HG03457 (cell line): ENCODE data around the gene SLC24A4.

Experiments used
- ATAC-seq: cut with Tn5 transposase; IDR thresholded peaks from one replicate; pipeline ENCODE4 v1.9.1; 2021; ENCODE audit warnings: moderate number of reproducible peaks; ENCODE audit not compliant: unreplicated experiment

Gene SLC24A4

DNA sequence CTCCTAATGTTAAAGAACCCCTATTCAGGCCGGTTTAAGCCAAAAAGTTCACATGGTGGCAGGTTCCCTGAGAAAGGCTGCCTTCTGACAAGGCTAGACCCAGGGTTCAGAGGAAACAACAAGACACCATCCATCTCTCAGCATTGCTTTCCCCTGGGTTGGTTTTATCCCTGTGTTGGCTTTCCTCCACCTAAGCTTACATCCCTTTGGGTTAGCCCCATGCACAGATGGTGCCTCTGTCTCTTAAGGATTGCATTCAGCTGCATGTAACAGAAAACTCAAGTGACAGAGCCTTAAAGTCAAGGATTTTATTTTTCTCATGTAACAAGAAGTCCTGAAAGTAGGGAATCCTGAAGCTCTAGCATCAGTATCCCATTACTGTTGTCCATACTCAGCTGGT lies 147.8 kb downstream of the SLC24A4 start:
- ATAC-seq, result no peak

DNA sequence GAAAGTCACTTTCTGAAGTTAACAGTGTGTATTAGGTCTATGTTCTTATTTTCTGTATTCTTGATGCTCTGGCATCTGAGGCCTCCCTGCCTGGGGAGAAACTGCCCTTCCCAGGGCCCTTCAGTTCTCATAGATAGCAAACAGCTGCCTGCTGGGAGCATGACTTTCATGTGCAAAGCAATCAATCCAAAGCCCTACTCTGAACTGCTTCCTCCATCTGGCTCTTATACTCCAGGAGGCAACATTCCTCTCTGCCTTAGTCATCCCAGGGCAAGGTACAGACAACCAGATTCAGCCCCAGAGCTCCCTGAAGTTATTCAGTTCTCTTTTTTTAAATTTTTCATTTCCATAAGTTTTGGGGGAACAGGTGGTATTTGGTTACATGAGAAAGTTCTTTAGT lies 149.0 kb downstream of the SLC24A4 start:
- no peak for ATAC-seq

DNA sequence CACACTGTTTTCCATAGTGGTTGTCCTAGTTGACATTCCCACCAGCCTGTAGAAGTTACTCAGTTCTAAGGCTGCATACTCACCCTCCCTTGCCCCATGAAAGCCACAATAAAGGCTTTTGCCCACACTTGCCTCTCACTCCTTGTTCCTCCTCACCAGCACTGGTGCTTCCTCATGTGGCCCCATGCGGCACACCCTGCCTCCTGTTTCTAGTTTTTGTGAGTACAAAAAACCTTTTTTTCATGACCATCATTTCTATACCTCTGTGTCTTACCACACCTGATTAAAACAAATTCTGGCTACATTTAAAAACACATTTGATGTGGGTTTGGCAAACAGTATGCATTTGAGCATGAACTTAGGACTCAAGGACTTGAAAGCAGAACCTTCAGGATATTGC lies 149.9 kb downstream of the SLC24A4 start:
- ATAC-seq, result no peak

DNA sequence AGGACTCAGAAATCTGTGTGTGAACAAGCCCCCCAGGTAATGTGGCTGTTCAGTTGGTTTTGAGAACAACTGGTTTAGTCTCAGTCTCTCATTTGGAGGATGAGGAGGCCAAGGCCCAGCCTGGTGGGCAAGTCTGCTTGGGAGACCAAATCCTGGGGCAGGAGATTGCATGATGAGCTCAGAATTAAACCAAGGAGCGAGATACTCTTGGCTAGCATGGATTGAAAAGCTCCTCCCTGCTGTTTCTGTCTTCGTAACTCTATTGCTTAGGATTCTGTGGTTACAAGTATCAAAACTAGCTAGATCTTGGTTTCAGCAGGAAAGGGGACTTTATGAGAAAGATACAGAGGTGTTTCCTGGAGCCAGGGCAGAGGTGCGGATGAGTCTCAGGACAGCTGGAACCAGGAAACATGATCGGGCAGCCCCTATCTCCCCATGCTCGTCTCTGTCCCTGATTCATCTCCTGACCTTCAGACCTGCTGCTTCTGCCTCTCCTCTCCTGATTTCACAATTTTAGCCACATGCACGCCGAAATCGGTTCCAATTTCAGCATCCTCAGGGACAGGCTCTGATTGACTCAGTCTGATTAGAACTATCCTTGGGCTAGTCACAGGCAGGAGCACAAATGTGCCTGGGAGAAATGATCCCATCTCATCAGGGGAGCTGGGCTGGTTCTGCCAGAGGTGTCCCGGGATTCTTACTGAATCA lies 150.4 kb downstream of the SLC24A4 start:
- ATAC-seq, result no peak

DNA sequence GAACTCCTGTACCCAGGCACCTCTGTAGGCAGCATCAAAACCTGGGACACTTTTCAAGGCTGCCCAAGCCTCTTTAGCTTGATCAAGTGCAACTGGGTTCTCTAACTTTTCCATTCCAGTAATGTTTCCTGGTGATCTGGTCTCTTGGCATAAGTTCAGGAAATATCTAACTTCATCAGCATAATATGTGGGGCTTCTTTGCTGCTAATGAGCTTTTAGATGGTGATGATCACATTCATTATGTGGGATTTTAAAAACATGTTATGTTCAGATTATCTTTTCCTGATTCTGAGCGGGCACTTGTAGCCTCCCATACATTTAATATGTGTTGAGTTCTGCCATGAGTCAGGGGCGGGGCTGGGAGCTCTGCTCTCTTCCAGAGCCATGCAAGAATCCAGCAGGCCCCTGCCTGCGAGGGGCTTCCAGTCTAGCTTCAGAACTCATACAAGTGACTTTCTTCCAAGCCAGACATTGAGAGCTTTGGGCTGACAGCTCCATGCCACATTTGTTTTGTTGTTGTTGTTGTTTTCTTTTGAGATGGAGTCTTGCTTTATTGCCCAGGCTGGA lies 151.1 kb downstream of the SLC24A4 start:
- no peak for ATAC-seq

DNA sequence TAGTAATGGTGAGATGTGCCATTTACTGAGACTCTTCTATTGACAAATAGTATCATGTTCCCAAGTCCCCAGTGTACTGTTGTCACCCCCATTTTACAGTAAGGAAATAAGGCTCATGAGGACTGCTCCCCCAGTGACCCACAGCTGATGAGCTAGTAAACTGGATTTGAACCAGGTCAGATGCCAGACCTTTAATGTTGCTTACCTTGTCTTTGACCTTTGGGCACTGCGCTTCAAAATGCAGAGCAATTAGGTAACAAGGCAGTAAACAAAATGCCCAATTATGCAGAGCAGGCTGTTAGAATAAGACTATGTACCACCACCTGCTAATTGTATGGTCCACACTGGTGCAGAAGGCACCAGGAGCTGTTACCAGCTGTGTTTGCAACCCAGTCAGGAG lies 152.1 kb downstream of the SLC24A4 start:
- ATAC-seq, result no peak

DNA sequence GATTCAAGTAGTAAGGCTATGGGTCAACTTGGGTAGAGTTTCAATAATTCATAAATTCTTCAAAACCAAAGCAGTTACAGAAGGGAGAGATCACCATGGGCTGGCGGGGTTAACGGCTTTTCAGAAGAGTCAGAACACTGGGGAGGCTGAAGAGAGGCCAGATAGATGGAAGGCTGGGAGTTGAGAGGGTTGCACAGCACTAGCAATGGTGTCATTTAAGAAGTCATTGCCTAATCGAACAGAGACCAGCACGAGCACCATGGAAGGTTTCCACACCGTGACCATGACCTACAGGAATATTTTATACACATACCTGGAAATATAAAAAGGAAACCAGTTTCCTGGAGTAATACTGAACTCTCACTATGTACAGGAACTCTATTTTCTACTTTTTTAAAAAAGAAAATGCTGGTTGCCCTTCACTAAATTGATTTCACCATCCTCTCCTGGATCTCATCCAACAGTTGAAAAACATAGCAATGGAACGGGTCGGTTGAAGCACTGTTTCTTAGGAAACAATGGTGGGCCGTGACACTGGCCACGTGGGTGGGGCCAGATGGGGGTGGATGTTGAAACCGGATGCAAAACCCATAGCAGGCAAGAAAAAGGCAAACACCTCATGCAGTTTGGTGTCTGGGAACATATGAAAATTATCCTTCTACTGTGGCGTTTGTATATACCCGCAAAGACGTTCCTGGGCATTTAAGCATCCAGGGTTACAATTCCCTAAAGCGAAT lies 152.7 kb downstream of the SLC24A4 start:
- ATAC-seq, result no peak

DNA sequence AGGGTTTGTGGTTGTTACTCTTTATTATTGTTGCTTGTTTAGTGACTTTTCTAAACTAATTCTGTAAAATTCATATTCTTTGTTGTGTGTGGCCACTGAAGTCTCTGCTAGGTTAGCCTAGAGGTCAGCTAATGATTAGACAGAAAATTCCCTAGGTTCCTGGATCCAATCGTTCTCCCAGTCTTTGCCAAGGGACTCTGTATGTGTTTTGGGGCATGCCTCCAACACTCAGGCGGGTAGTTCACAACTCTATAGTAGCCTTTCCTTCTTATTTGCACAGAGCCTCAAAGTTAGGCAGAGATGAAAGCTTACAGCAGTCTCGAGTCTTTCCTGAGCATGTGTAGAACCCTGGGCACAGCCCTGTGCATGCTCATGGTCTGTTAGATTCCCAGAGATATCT lies 157.9 kb downstream of the SLC24A4 start:
- ATAC-seq, result no peak

DNA sequence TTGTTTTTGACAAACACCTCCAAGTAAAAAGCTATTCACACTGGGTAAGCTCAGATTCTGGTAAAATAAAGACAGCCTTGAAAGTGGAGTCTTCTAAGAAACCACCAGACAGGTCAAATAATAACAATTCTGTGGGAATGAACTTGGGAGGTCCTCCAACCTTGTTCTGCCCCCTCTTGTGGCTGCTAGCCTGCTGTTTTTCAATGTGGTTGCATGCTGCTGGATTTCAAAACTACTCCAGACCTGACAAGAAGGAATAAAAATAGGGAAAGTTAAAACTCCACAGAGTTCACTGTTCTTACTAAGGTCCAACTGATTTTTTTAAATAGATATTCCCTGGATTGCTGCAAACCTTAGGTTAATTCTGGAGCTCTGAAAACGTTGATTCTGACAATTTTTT lies 158.4 kb downstream of the SLC24A4 start:
- ATAC-seq, result no peak

DNA sequence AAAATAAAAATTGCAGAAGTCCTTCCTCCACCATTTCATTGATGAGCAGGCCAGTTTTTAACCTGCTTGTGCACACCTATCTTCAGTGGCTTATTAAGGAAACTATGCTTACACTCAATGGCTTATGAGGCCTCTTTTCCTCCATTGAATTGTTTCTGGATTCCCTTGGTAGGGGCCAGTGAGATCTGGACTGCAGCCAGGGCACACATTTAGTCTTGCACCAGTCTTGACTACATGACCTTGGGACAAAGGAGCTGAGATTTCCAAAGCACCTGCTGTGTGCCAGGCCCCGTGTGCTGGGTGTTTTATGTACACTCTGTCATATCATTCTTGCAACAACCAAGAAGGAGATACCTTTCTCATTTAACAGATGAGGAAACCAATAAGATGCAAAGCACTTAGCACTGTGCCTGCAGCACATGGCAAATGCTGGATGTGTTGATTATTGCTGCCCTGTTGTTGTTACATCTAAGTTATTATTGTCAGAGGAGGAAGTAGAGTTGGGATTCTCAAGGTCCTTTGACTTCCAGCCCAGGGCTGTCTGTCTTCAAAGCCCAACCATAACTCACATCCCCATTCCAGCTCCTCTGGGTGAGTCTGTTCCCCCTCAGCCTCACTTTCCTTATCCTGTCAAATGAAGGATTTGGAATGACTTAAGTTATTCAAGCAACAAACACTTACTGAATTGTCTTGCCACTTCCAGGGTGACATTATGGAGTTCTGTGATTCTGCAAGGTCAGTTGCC lies 159.0 kb downstream of the SLC24A4 start:
- no peak for ATAC-seq

DNA sequence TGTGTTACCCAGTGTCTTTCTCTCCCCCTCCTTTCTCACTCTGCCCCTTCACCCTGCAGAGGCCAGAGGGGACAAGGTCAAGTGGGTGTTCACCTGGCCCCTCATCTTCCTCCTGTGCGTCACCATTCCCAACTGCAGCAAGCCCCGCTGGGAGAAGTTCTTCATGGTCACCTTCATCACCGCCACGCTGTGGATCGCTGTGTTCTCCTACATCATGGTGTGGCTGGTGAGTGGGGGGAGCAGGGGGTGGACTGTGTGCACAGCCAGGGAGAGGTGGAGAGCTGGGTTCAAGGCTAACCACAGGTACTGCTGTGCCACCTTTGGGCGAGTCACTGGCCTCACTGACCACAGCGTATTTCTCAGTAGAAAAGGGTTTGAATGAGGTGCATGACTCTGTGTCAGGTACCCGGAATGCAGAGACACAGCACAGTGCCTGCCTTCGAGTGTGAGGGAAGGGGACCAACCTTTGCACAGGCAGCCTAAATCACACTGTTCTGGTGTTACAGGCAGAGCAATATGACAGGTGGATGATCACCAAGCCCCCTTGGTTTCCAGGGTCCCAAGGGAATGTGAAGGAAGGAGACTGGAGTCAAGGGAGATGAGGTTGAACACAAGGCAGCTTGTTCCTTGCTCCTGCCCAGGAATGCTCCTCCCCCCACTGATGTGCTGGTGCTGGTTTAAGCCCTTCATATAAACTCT lies 159.8 kb downstream of the SLC24A4 start:
- no peak for ATAC-seq

DNA sequence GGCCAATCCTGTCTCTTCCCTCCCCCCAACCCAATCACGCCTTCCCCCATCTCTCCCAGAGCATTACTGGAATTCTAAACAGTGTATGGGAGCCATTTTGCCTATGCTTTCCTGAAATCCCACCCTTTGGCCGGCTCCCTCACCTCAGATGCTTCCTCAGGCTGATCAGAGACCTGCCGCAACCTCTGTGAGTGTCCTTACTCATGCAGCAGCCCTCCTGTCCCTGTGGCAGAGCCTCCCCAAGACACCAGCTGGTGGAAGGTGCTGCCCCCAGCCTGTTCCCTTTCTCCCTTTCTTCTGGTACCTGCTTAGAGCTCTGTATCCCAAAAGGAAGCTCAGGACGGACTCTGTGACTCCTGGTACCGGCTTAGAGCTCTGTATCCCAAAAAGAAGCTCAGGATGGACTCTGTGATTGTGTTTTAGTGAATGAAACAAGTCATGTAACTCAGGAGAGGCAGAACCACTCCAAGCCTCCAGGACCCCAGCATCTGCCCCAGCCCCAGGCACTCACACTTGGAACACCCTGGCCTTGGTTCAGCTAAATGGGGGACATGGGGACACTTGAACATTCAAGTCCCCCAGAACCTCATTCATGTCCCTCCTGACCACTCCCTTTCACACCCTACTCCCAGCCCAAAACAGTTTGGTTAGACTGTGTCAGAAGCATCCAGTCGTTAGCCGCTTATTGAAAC lies 161.3 kb downstream of the SLC24A4 start:
- no peak for ATAC-seq

DNA sequence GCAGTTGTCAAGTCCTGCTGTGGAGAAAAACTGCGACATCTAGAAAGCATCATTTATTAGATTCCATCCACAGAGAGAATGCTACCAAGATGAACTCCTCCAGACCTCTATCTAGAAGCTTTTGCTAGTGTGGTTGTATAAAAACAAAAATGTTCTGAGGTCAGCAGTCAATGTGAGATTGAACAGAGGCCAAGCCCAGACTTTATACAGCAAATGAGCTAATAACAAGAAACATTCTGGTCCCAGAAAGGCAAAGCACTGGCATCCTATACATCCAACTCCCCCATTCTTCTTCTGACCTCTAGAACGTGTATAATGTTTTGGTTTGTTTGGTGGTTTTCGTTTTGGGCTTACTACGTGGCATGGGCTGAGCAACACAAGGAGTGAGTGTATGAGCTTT lies 163.9 kb downstream of the SLC24A4 start:
- no peak for ATAC-seq

DNA sequence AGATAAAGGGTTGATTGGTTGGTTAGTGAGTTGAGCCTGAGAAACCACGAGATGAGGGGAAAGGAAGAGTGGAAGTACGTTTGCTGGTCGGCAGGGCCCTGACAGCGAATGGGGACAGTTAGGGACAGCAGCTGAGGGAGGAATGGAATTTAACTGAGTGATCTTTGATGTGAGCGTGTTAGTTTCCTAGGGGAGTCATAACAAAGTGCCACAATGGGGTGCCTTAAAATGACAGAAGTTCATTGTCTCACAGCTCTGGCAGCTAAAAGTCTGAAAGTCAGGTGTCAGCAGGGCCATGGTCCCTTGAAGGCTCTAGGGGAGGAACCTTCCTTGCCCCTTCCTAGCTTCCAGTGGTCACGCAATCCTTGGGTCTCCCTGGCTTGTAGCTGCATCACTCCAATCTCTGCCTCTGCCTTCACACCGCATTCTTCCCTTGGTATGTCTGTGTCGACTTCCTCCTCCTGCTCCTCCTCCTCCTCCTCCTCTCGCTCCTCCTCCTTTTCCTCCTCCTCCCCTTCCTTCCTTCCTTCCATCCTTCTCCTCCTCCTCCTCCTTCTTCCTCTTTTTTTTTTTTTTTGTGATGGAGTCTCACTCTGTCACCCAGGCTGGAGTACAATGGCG lies 164.7 kb downstream of the SLC24A4 start:
- no peak for ATAC-seq

DNA sequence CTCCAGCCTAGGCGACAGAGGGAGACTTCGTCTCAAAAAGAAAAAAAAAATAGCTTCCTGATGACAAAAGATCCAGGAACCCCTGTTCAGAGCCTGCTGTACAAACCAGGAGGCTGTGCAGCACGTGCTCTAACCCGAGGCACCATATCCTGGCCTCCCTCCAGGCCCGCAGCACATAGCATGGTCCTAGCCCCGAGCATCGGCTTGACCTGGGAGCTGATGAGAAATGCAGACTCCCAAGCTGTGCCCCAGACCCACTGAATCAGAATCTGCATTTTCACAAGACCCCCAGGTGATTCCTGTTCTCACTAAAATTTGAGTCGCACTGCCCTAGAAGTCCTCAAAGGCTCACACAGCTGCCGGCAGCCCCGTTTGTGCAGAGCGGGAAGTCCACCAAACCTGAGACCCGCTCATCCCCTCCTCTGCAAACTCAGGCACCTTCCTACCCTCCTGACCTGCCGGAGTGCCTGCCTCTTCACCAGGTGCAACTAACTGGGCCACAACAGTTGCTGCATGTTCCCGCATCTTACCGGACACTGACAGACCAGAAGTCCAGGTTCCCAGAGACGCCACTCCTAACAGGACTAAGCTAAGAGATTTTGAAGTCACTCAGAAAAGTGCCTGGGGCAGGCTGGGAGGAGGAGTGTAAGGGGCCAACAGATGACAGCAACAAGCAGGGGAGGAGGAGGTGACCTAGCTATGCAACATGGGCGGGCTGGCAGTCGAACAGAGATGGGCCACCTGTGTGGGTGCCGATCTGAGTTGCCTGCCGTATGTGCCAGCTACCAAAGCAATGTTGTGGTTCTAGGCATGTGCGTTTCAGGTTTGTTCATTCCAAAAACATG lies 166.7 kb downstream of the SLC24A4 start:
- ATAC-seq, result no peak

DNA sequence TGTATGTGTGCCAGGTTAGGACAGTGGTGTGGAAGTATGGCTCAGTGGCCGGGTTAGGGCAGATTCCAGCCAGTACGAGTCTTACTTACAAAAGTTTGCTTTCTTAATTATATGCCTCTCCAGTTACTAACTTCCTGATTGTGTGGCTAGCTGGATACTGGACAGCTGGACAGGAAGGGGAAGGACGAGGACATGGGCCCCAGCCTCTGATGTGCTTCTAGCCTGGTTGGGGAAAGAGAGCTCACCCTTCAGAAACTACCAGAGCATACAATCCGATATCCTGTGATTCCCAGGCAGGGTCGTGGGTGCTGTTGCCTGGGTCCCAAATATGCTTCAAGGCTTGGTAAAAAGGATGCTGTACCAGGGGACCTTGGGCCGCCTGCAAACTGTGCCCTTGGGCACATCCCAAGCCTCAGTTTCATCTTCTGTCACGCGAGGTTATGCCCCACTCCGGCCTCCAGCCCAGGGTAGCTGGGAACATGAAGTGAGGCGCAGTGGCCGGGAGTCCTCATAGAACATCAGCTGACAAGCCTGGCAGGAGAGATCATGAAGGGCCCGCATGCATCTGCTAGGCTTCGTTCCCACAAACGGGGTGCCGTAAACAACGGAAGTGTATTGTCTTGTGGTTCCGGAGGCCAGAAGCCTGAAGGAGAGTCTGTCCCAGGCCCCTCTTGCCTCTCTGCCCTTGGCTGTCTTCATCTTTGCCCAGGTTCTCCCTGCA lies 167.4 kb downstream of the SLC24A4 start:
- no peak for ATAC-seq

DNA sequence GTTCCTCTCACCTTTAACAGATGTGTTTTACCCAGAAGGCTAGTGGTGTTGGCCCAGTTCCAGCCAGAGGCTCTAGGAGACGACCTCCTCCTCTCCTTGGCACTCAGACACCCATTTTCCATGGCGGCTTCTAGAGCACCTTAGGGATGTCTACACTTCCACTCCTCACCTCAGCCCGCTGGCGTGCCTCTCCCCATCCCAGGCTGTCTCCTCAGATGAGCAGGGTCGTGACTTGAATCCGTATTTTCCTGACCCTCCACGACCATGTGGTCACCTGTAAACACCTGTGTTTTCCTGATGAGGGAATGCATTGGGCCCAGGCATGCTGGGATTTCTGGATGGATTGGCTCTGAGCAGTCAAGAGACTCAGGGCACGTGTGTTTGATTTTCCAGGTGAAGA lies 168.8 kb downstream of the SLC24A4 start:
- ATAC-seq, result no peak

DNA sequence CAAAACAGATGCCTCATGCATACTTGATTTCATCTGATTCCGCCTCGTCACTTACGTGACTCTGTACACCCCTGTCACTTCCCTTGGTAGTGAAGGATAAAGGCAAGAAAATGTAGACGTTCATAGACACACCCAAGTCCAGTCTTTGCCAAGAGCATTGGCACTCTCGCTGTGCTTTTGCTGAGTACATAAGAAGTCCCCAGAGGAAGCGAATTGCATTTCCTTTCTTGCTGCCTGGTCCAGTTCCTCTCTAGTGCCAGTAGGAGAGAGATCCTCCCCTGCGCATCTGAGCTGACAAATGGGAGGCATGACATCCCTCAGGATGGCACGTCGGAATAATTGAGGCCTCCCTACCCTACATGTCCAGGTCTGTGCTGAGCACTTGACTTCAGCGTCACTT lies 169.3 kb downstream of the SLC24A4 start:
- no peak for ATAC-seq
